Activated naive CD8-positive, alpha-beta T cell treated with anti-CD3 and anti-CD28 coated beads, Interleukin-2, amount 50 U/mL, for 24 hours (primary cell): ENCODE measurements around the gene DRAM1.
A peak's percentile ranks its signal among the peaks of the same experiment; 100 is the strongest.
"Not testable (repeated sequence)": the region's sequence is repeated elsewhere in the genome, so short reads cannot be mapped to it uniquely, and the experiment has no call there.

ENCODE experiments used
- ATAC-seq: fragments of 150-1000 bp; cut with Tn5 transposase; one replicate; pipeline ENCODE4 v1.10.0; 2021
- DNase-seq: peaks from one replicate; pipeline ENCODE4 v3.0.0; 2021
- H3K27ac Mint-ChIP-seq: one replicate; pipeline ENCODE4 v1.8.0; 2021; ENCODE audit warnings: mild to moderate bottlenecking, mixed read lengths
- H3K27me3 Mint-ChIP-seq: one replicate; pipeline ENCODE4 v1.8.0; 2021; ENCODE audit warnings: mixed read lengths
- H3K36me3 Mint-ChIP-seq: one replicate; pipeline ENCODE4 v1.8.0; 2021; ENCODE audit warnings: low read depth, mixed read lengths
- H3K4me1 Mint-ChIP-seq: one replicate; pipeline ENCODE4 v1.8.0; 2021; ENCODE audit warnings: mixed read lengths
- H3K4me3 Mint-ChIP-seq: one replicate; pipeline ENCODE4 v1.8.0; 2021; ENCODE audit warnings: mild to moderate bottlenecking, moderate library complexity, mixed read lengths
- H3K9me3 Mint-ChIP-seq: one replicate; pipeline ENCODE4 v1.8.0; 2021; ENCODE audit warnings: mixed read lengths

The DRAM1 gene

GRCh38 chr12:101854747-101855146 lies 22.6 kb upstream of the DRAM1 start:
- Mint-ChIP-seq H3K27me3 (no peaks in the 10 kb centered on the region), H3K4me3 (no peak overlapping the region), H3K27ac (no peak overlapping the region), H3K9me3 (no peaks in the 10 kb centered on the region), H3K4me1 (peaks cover 20% of the 10 kb centered on the region), H3K36me3 (no peaks in the 10 kb centered on the region)
- ATAC-seq (no peak), DNase-seq (no peak)

- no peak for ATAC-seq
Observed at GRCh38 chr12:101855364-101855884, 22.0 kb upstream of the DRAM1 start.

GRCh38 chr12:101855976-101856375 lies 21.4 kb upstream of the DRAM1 start:
- no peak for DNase-seq
- H3K4me3 Mint-ChIP-seq, result no peak overlapping the region
- H3K9me3 Mint-ChIP-seq, result no peaks in the 10 kb centered on the region
- no peaks in the 10 kb centered on the region for H3K27me3 Mint-ChIP-seq
- no peaks in the 10 kb centered on the region for H3K36me3 Mint-ChIP-seq
- peaks cover 23% of the 10 kb centered on the region for H3K4me1 Mint-ChIP-seq
- no peak for ATAC-seq
- no peak overlapping the region for H3K27ac Mint-ChIP-seq

More at GRCh38 chr12:101855364-101855884, 22.0 kb upstream of the DRAM1 start:
- H3K27me3 Mint-ChIP-seq, result no peaks in the 10 kb centered on the region
- no peak for DNase-seq
- no peak overlapping the region for H3K4me3 Mint-ChIP-seq
- H3K27ac Mint-ChIP-seq, result no peak overlapping the region
- peaks cover 27% of the 10 kb centered on the region for H3K4me1 Mint-ChIP-seq
- no peaks in the 10 kb centered on the region for H3K9me3 Mint-ChIP-seq
- H3K36me3 Mint-ChIP-seq, result no peaks in the 10 kb centered on the region

GRCh38 chr12:101856614-101857013 lies 20.8 kb upstream of the DRAM1 start:
- not testable (repeated sequence) for DNase-seq, ATAC-seq, H3K9me3 Mint-ChIP-seq, H3K36me3 Mint-ChIP-seq, H3K27ac Mint-ChIP-seq, H3K4me3 Mint-ChIP-seq, H3K27me3 Mint-ChIP-seq
- H3K4me1 Mint-ChIP-seq, result peaks cover 23% of the 10 kb centered on the region

GRCh38 chr12:101857043-101857558 lies 20.3 kb upstream of the DRAM1 start:
- ATAC-seq (no peak), DNase-seq (no peak)
- H3K27ac Mint-ChIP-seq, result no peak overlapping the region
- H3K27me3 Mint-ChIP-seq, result no peaks in the 10 kb centered on the region
- H3K9me3 Mint-ChIP-seq, result no peaks in the 10 kb centered on the region
- H3K4me3 Mint-ChIP-seq, result no peak overlapping the region
- no peaks in the 10 kb centered on the region for H3K36me3 Mint-ChIP-seq
- H3K4me1 Mint-ChIP-seq, result peaks cover 23% of the 10 kb centered on the region

GRCh38 chr12:101858361-101858760 lies 19.0 kb upstream of the DRAM1 start:
- Mint-ChIP-seq H3K4me1 (peaks cover 23% of the 10 kb centered on the region), H3K4me3 (no peak overlapping the region), H3K27ac (no peak overlapping the region), H3K36me3 (no peaks in the 10 kb centered on the region), H3K27me3 (no peaks in the 10 kb centered on the region), H3K9me3 (no peaks in the 10 kb centered on the region)
- DNase-seq, result no peak
- no peak for ATAC-seq

- no peak for DNase-seq
- H3K27me3 Mint-ChIP-seq, result peaks cover 4% of the 10 kb centered on the region
- H3K4me1 Mint-ChIP-seq, result peaks cover 21% of the 10 kb centered on the region
- peak; percentile 47 for ATAC-seq
- H3K4me3 Mint-ChIP-seq, result no peak overlapping the region
- peak overlapping the region; percentile 37 for H3K27ac Mint-ChIP-seq
- no peaks in the 10 kb centered on the region for H3K9me3 Mint-ChIP-seq
- no peaks in the 10 kb centered on the region for H3K36me3 Mint-ChIP-seq
Observed at GRCh38 chr12:101859664-101860607, 17.4 kb upstream of the DRAM1 start.

GRCh38 chr12:101861688-101862087 lies 15.7 kb upstream of the DRAM1 start:
- not testable (repeated sequence) for DNase-seq, H3K9me3 Mint-ChIP-seq, H3K4me3 Mint-ChIP-seq, H3K27me3 Mint-ChIP-seq, H3K27ac Mint-ChIP-seq, H3K36me3 Mint-ChIP-seq, ATAC-seq
- peaks cover 25% of the 10 kb centered on the region for H3K4me1 Mint-ChIP-seq

- Mint-ChIP-seq H3K27me3 (peaks cover 4% of the 10 kb centered on the region), H3K27ac (no peak overlapping the region), H3K9me3 (no peaks in the 10 kb centered on the region), H3K4me1 (peaks cover 25% of the 10 kb centered on the region), H3K4me3 (no peak overlapping the region), H3K36me3 (no peaks in the 10 kb centered on the region)
- ATAC-seq (no peak), DNase-seq (no peak)
Observed at GRCh38 chr12:101862245-101862644, 15.1 kb upstream of the DRAM1 start.

GRCh38 chr12:101863981-101864380 lies 13.4 kb upstream of the DRAM1 start:
- Mint-ChIP-seq H3K36me3 (no peaks in the 10 kb centered on the region), H3K27me3 (peaks cover 4% of the 10 kb centered on the region), H3K9me3 (no peaks in the 10 kb centered on the region), H3K4me3 (no peak overlapping the region), H3K27ac (no peak overlapping the region), H3K4me1 (peaks cover 24% of the 10 kb centered on the region)
- ATAC-seq, result no peak
- no peak for DNase-seq

GRCh38 chr12:101866615-101867373 lies 10.6 kb upstream of the DRAM1 start:
- no peak overlapping the region for H3K27ac Mint-ChIP-seq
- H3K27me3 Mint-ChIP-seq, result peaks cover 4% of the 10 kb centered on the region
- DNase-seq, result no peak
- ATAC-seq, result no peak
- no peaks in the 10 kb centered on the region for H3K36me3 Mint-ChIP-seq
- no peaks in the 10 kb centered on the region for H3K9me3 Mint-ChIP-seq
- peaks cover 11% of the 10 kb centered on the region for H3K4me1 Mint-ChIP-seq
- H3K4me3 Mint-ChIP-seq, result no peak overlapping the region

GRCh38 chr12:101867619-101868018 lies 9.8 kb upstream of the DRAM1 start:
- ATAC-seq, result not testable (repeated sequence)

GRCh38 chr12:101870925-101871324 lies 6.5 kb upstream of the DRAM1 start:
- H3K4me1 Mint-ChIP-seq, result peaks cover 9% of the 10 kb centered on the region
- no peaks in the 10 kb centered on the region for H3K27me3 Mint-ChIP-seq
- no peak for ATAC-seq
- H3K4me3 Mint-ChIP-seq, result no peak overlapping the region
- H3K9me3 Mint-ChIP-seq, result no peaks in the 10 kb centered on the region
- no peak for DNase-seq
- H3K27ac Mint-ChIP-seq, result no peak overlapping the region
- H3K36me3 Mint-ChIP-seq, result no peaks in the 10 kb centered on the region

More at GRCh38 chr12:101867619-101868018, 9.8 kb upstream of the DRAM1 start:
- not testable (repeated sequence) for H3K9me3 Mint-ChIP-seq, DNase-seq, H3K36me3 Mint-ChIP-seq, H3K4me3 Mint-ChIP-seq, H3K27ac Mint-ChIP-seq, H3K27me3 Mint-ChIP-seq
- H3K4me1 Mint-ChIP-seq, result peaks cover 11% of the 10 kb centered on the region

GRCh38 chr12:101875162-101875561 lies 2.2 kb upstream of the DRAM1 start:
- Mint-ChIP-seq H3K27ac (no peak overlapping the region), H3K9me3 (no peaks in the 10 kb centered on the region), H3K4me1 (peaks cover 22% of the 10 kb centered on the region), H3K27me3 (no peaks in the 10 kb centered on the region), H3K36me3 (no peaks in the 10 kb centered on the region), H3K4me3 (no peak overlapping the region)
- DNase-seq (no peak), ATAC-seq (no peak)
